DMS153 treated with DMSO at 0.1 percent for 48 hours (cell line): Measurements from ENCODE around the gene OTULIN.

Experiments used
- DNase-seq: peaks from one replicate; lab custom pipeline; 2025; ENCODE audit not compliant: unreplicated experiment; lab: John Stamatoyannopoulos, UW

OTULIN gene

GRCh38 chr5:14739981-14740380 lies 75.5 kb downstream of the OTULIN start:
- DNase-seq = no peak

DNA sequence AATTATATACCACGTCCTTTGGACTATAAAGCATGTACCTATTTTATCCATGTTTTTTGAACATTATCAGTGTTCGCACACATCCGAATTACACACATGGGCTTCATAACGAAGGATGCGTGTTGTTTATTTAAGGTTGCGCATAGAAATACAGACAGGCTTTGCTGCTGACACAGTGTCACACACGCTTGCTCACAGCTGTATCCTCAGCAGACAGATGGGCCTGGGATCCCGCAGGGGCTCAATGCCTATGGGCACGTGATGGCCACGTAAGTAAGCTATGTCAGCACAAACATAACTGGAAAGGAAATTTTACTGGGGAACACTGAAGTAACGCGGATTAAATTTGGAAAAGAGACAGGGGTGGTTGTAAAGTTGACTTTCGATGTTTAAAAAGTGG lies 76.6 kb downstream of the OTULIN start:
- DNase-seq = no peak

DNA sequence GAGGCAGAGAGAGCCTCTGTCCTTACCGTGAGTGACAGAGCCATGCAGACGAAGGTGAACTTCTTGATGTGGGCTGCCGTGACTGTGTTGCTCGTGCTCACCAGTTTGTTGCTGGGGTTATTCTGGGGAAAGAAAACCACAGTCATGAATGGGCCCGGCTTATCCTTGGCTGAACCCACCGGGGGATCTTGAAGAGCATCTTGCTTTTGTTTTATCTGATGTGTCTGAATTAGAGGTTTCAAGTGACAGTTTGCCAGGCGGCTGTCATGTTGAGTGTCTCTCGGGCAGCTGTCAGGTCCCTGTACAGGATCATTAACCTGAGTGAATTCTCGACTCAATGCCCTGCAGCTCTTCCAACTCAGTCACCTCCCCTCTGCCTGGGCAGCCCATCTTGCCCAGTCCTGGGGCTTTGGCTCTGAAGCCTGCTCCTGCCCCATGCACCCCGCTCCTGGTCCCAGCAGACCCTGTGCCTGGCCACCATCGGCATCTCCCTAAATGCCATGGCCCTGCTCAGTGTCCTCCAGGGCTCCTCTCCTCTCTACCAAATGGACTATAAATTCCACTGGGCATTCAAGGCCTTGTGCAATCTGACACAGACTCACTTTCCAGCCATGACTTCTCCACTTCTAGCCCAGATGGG lies 77.4 kb downstream of the OTULIN start:
- no peak for DNase-seq

- DNase-seq = no peak
These were observed 78.0 kb downstream of the OTULIN start for GRCh38 chr5:14742498-14742897.

- DNase-seq = no peak
These were observed 79.2 kb downstream of the OTULIN start for GRCh38 chr5:14743601-14744295.

DNA sequence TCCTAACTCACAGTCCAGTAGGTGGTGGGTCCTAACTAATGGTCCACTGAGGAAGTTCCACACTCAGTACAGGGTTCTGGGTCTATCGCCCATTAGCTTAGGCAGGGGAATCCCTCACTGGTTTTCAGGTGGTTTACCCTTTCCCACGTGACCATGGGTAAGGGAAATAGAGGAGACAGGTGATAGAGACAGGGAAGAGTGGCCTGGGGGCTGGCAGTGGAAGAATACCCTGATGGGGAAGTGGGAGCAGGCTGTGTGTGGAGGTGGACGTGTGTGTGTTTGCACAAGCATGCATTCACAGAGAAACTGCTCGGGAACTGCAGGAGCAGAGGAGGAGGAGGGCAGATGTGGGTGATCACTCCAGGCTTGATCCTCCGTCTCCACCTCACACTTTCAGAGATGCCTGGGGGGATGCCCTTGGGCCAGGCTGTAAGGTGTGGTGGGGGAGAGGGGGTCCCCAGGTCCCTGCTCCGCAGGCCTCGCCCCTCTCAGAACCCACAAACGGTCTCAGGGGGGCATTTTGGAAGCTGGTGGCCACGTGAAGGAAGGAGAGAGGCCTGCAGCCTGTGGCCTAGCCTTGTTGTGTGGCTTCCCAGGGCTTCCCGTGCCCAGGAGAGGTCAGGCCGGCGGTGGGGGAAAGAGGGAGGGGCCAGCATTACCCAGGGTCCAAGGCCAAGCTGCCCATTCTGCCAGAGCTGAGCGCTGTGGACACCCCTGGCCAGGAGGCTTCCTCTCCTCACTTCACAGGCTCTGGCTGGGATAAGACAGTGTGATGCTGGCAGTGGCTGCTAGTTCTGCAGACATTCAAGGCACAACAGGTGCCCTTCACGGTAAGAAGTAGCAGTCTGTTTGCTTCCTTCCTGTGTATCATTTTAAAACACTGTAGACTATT lies 80.0 kb downstream of the OTULIN start:
- DNase-seq = no peak

DNA sequence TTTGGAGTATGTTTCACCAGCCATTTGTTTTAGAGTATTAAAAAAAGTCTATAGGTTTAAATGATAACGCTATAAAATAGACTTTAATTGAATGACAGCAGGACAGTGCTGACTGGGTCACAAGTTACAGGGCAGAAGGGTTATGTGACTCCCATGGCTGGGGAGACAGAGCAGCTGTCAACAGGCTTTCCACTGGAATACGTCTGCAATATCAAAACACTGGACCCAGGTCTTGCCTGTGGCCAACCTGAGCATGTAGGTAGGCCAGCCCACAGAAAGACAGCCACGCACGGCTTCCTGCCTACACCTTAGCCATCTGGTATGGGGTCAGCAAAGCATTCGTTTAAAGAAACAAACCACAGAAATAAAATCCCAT lies 80.7 kb downstream of the OTULIN start:
- no peak for DNase-seq

GRCh38 chr5:14745753-14746152 lies 81.2 kb downstream of the OTULIN start:
- DNase-seq = no peak

GRCh38 chr5:14748180-14748900 lies 83.8 kb downstream of the OTULIN start:
- no peak for DNase-seq
